Measurements from ENCODE around the gene THOC5. TPM values are rescaled to one million over a fixed set of nuclear protein-coding genes. Genes with fewer than 3 reads are reported as not detected.
A peak's percentile ranks its signal among the peaks of the same experiment; 100 is the strongest.
"Not testable (repeated sequence)": the region's sequence is repeated elsewhere in the genome, so short reads cannot be mapped to it uniquely, and the experiment has no call there.

Gene THOC5
- total RNA-seq, 1 donor from 2014 or later, result 44.8 TPM

DNA sequence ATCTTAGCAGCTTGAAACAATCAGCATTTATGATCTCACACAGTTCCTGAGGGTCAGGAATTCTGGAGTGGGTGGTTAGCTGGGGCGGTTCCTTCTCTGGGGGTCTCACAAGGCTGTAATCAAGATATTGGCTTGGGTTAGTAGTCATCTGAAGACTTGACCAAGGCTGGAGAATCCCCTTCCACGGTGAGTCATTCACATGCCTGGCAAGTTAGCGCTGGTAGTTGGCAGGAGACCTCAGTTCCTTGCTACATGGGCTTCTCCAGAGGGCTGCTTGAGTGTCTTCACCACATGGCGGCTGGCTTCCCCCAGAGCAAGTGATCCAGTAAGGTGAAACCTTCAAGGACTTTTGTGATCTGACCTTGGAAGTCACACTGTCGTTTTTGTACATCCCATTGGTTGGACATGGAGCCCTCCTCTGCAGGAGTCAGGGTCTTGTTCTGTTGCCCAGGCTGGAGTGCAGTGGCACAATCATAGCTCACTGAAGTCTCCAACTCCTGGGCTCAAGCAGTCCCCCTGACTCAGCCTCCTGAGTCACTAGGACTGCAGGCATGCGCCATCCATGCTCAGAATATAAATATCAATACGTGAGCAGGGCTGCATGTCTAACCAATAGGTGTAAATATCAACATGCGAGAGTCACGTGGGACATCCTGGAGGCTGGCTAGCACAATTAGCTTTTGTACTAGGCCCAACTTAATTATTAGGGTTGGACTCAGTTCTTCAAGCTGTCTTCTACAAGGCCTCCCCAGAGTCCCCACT is 34.6 kb upstream of the THOC5 start:
- H3K36me3 Mint-ChIP-seq, result no peaks in the 10 kb centered on the region
- H3K27me3 Mint-ChIP-seq (ENCODE audit: low read depth), result no peaks in the 10 kb centered on the region
- no peaks in the 10 kb centered on the region for H3K9me3 Mint-ChIP-seq
- H3K27ac Mint-ChIP-seq, result no peak overlapping the region
- no peak overlapping the region for H3K4me3 Mint-ChIP-seq
- H3K4me1 Mint-ChIP-seq, result peaks cover 8% of the 10 kb centered on the region
- DNase-seq (ENCODE audit: low spot score in 2 of 2, unreplicated experiment in 2 of 2), result no peak
- TF ChIP-seq, protein P1, sequence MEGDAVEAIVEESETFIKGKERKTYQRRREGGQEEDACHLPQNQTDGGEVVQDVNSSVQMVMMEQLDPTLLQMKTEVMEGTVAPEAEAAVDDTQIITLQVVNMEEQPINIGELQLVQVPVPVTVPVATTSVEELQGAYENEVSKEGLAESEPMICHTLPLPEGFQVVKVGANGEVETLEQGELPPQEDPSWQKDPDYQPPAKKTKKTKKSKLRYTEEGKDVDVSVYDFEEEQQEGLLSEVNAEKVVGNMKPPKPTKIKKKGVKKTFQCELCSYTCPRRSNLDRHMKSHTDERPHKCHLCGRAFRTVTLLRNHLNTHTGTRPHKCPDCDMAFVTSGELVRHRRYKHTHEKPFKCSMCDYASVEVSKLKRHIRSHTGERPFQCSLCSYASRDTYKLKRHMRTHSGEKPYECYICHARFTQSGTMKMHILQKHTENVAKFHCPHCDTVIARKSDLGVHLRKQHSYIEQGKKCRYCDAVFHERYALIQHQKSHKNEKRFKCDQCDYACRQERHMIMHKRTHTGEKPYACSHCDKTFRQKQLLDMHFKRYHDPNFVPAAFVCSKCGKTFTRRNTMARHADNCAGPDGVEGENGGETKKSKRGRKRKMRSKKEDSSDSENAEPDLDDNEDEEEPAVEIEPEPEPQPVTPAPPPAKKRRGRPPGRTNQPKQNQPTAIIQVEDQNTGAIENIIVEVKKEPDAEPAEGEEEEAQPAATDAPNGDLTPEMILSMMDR (IDR thresholded peaks at IDR 0.05; ENCODE audit: unreplicated experiment), result no peak

- DNase-seq (ENCODE audit: low spot score in 2 of 2, unreplicated experiment in 2 of 2); H3K4me3 Mint-ChIP-seq; H3K9me3 Mint-ChIP-seq; H3K27ac Mint-ChIP-seq; H3K36me3 Mint-ChIP-seq; H3K27me3 Mint-ChIP-seq (ENCODE audit: low read depth): not testable (repeated sequence)
- H3K4me1 Mint-ChIP-seq, result peaks cover 22% of the 10 kb centered on the region
These were observed 32.7 kb upstream of the THOC5 start for GRCh38 chr22:29586193-29586705.

- TF ChIP-seq, protein P1 (IDR thresholded peaks at IDR 0.05; ENCODE audit: unreplicated experiment), result no peak
- H3K27me3 Mint-ChIP-seq (ENCODE audit: low read depth), result no peaks in the 10 kb centered on the region
- H3K9me3 Mint-ChIP-seq, result no peaks in the 10 kb centered on the region
- no peak overlapping the region for H3K4me3 Mint-ChIP-seq
- H3K27ac Mint-ChIP-seq, result no peak overlapping the region
- peaks cover 24% of the 10 kb centered on the region for H3K4me1 Mint-ChIP-seq
- peaks cover 2% of the 10 kb centered on the region for H3K36me3 Mint-ChIP-seq
- no peak for DNase-seq (ENCODE audit: low spot score in 2 of 2, unreplicated experiment in 2 of 2)
These were observed 31.4 kb upstream of the THOC5 start for GRCh38 chr22:29584975-29585374.

GRCh38 chr22:29581799-29582198 is 28.2 kb upstream of the THOC5 start:
- H3K27ac Mint-ChIP-seq, result no peak overlapping the region
- TF ChIP-seq, protein P1 (IDR thresholded peaks at IDR 0.05; ENCODE audit: unreplicated experiment), result no peak
- peak overlapping the region; percentile 93 for H3K4me3 Mint-ChIP-seq
- H3K4me1 Mint-ChIP-seq, result peaks cover 26% of the 10 kb centered on the region
- H3K27me3 Mint-ChIP-seq (ENCODE audit: low read depth), result no peaks in the 10 kb centered on the region
- peaks cover 7% of the 10 kb centered on the region for H3K36me3 Mint-ChIP-seq
- H3K9me3 Mint-ChIP-seq, result no peaks in the 10 kb centered on the region
- DNase-seq (ENCODE audit: low spot score in 2 of 2, unreplicated experiment in 2 of 2), result no peak

GRCh38 chr22:29580200-29580810 is 26.7 kb upstream of the THOC5 start:
- Mint-ChIP-seq H3K27ac (peak overlapping the region; percentile 89), H3K9me3 (no peaks in the 10 kb centered on the region), H3K36me3 (peaks cover 9% of the 10 kb centered on the region), H3K27me3 (ENCODE audit: low read depth) (no peaks in the 10 kb centered on the region), H3K4me3 (peak overlapping the region; percentile 93), H3K4me1 (peaks cover 26% of the 10 kb centered on the region)
- DNase-seq (ENCODE audit: low spot score in 2 of 2, unreplicated experiment in 2 of 2), result no peak
- TF ChIP-seq, protein P1 (IDR thresholded peaks at IDR 0.05; ENCODE audit: unreplicated experiment), result no peak
